ENCODE data around the gene NELL1.

Gene NELL1

GRCh38 chr11:21059879-21060278, 390.5 kb downstream of the NELL1 start:
- no peak overlapping the region for H2AK5ac ChIP-seq (ENCODE audit: low read length, severe bottlenecking)
- peaks cover 3% of the 10 kb centered on the region for H3K9me3 ChIP-seq (ENCODE audit: control insufficient read depth, low read length)
- no peaks in the 10 kb centered on the region for H3K27me3 ChIP-seq (ENCODE audit: control insufficient read depth in 1 of 2, insufficient read depth in 1 of 2, low read length in 2 of 2)
- no peak overlapping the region for H3K4me3 ChIP-seq (ENCODE audit: insufficient read depth in 1 of 2, low read depth in 1 of 2, low read length in 2 of 2)
- no peak overlapping the region for H3K4ac ChIP-seq (ENCODE audit: low read depth in 1 of 2, low read length in 2 of 2)
- H4K91ac ChIP-seq (ENCODE audit: low read length): no peak overlapping the region
- 50% methylated on average over 1 of the region's 2 CpGs for WGBS
- no peak overlapping the region for H4K8ac ChIP-seq (ENCODE audit: low read length)
- DNase-seq: no peak
- no peaks in the 10 kb centered on the region for H3K36me3 ChIP-seq (ENCODE audit: control insufficient read depth in 1 of 2, insufficient read depth in 2 of 2, low read depth in 1 of 2, low read length in 2 of 2)
- H2AFZ ChIP-seq (ENCODE audit: low read depth, low read length): no peak overlapping the region
- H3K18ac ChIP-seq (ENCODE audit: low read depth in 1 of 2, low read length in 2 of 2): no peak overlapping the region
- H2BK15ac ChIP-seq (ENCODE audit: low read depth, poor library complexity, severe bottlenecking): no peak overlapping the region
- no peak overlapping the region for H3K4me2 ChIP-seq (ENCODE audit: low read length, poor library complexity, severe bottlenecking)
- no peaks in the 10 kb centered on the region for H3K79me1 ChIP-seq (replicated peaks; ENCODE audit: low read length, poor library complexity, severe bottlenecking)
- no peak overlapping the region for H3K23ac ChIP-seq (ENCODE audit: low read length in 2 of 2)
- H3K4me1 ChIP-seq (ENCODE audit: control insufficient read depth, insufficient read depth, low read depth, low read length): no peaks in the 10 kb centered on the region
- no peak overlapping the region for H2BK120ac ChIP-seq (ENCODE audit: low read depth, low read length)
- no peak overlapping the region for H2BK12ac ChIP-seq (ENCODE audit: low read length in 2 of 2)
- no peak overlapping the region for H2BK5ac ChIP-seq (ENCODE audit: low read depth, low read length, poor library complexity, severe bottlenecking)
- H3K27ac ChIP-seq (ENCODE audit: low read length, poor library complexity, severe bottlenecking): no peak overlapping the region
- no peak overlapping the region for H3K14ac ChIP-seq (ENCODE audit: low read length in 2 of 2)
- H3K9ac ChIP-seq (ENCODE audit: low read length): no peak overlapping the region

- Histone ChIP-seq H3K9ac (ENCODE audit: low read length) (no peak overlapping the region), H3K23ac (ENCODE audit: low read length in 2 of 2) (no peak overlapping the region), H2BK15ac (ENCODE audit: low read depth, poor library complexity, severe bottlenecking) (no peak overlapping the region), H3K79me1 (replicated peaks; ENCODE audit: low read length, poor library complexity, severe bottlenecking) (no peaks in the 10 kb centered on the region), H3K4me1 (ENCODE audit: control insufficient read depth, insufficient read depth, low read depth, low read length) (no peaks in the 10 kb centered on the region), H3K4me2 (ENCODE audit: low read length, poor library complexity, severe bottlenecking) (no peak overlapping the region), H3K27me3 (ENCODE audit: control insufficient read depth in 1 of 2, insufficient read depth in 1 of 2, low read length in 2 of 2) (no peaks in the 10 kb centered on the region), H3K36me3 (ENCODE audit: control insufficient read depth in 1 of 2, insufficient read depth in 2 of 2, low read depth in 1 of 2, low read length in 2 of 2) (no peaks in the 10 kb centered on the region), H4K91ac (ENCODE audit: low read length) (no peak overlapping the region), H2BK12ac (ENCODE audit: low read length in 2 of 2) (no peak overlapping the region), H3K4ac (ENCODE audit: low read depth in 1 of 2, low read length in 2 of 2) (no peak overlapping the region), H3K9me3 (ENCODE audit: control insufficient read depth, low read length) (peaks cover 3% of the 10 kb centered on the region), H3K27ac (ENCODE audit: low read length, poor library complexity, severe bottlenecking) (no peak overlapping the region), H2BK5ac (ENCODE audit: low read depth, low read length, poor library complexity, severe bottlenecking) (no peak overlapping the region), H2AFZ (ENCODE audit: low read depth, low read length) (no peak overlapping the region), H2BK120ac (ENCODE audit: low read depth, low read length) (no peak overlapping the region), H3K4me3 (ENCODE audit: insufficient read depth in 1 of 2, low read depth in 1 of 2, low read length in 2 of 2) (peak overlapping the region in 1 of 2 experiments; percentile 16), H4K8ac (ENCODE audit: low read length) (no peak overlapping the region), H2AK5ac (ENCODE audit: low read length, severe bottlenecking) (no peak overlapping the region), H3K18ac (ENCODE audit: low read depth in 1 of 2, low read length in 2 of 2) (no peak overlapping the region), H3K14ac (ENCODE audit: low read length in 2 of 2) (no peak overlapping the region)
- no peak for DNase-seq
- 100% methylated on average over 1 of the region's 2 CpGs for WGBS
These were observed 396.6 kb downstream of the NELL1 start for GRCh38 chr11:21066030-21066429.

GRCh38 chr11:21068886-21069285, 399.5 kb downstream of the NELL1 start:
- no peak overlapping the region for H3K14ac ChIP-seq (ENCODE audit: low read length in 2 of 2)
- H3K23ac ChIP-seq (ENCODE audit: low read length in 2 of 2): no peak overlapping the region
- H3K9me3 ChIP-seq (ENCODE audit: control insufficient read depth, low read length): no peaks in the 10 kb centered on the region
- no peak overlapping the region for H3K9ac ChIP-seq (ENCODE audit: low read length)
- H2AK5ac ChIP-seq (ENCODE audit: low read length, severe bottlenecking): no peak overlapping the region
- no peak overlapping the region for H3K4me2 ChIP-seq (ENCODE audit: low read length, poor library complexity, severe bottlenecking)
- H2BK12ac ChIP-seq (ENCODE audit: low read length in 2 of 2): no peak overlapping the region
- no peaks in the 10 kb centered on the region for H3K36me3 ChIP-seq (ENCODE audit: control insufficient read depth in 1 of 2, insufficient read depth in 2 of 2, low read depth in 1 of 2, low read length in 2 of 2)
- no peak overlapping the region for H3K4ac ChIP-seq (ENCODE audit: low read depth in 1 of 2, low read length in 2 of 2)
- H2BK5ac ChIP-seq (ENCODE audit: low read depth, low read length, poor library complexity, severe bottlenecking): no peak overlapping the region
- H4K91ac ChIP-seq (ENCODE audit: low read length): no peak overlapping the region
- no peak overlapping the region for H2BK120ac ChIP-seq (ENCODE audit: low read depth, low read length)
- no peak overlapping the region for H3K18ac ChIP-seq (ENCODE audit: low read depth in 1 of 2, low read length in 2 of 2)
- H2BK15ac ChIP-seq (ENCODE audit: low read depth, poor library complexity, severe bottlenecking): no peak overlapping the region
- no peaks in the 10 kb centered on the region for H3K79me1 ChIP-seq (replicated peaks; ENCODE audit: low read length, poor library complexity, severe bottlenecking)
- no peaks in the 10 kb centered on the region for H3K27me3 ChIP-seq (ENCODE audit: control insufficient read depth in 1 of 2, insufficient read depth in 1 of 2, low read length in 2 of 2)
- DNase-seq: no peak
- H2AFZ ChIP-seq (ENCODE audit: low read depth, low read length): no peak overlapping the region
- WGBS: 25% methylated on average over 1 of the region's 3 CpGs
- H3K4me1 ChIP-seq (ENCODE audit: control insufficient read depth, insufficient read depth, low read depth, low read length): no peaks in the 10 kb centered on the region
- no peak overlapping the region for H3K27ac ChIP-seq (ENCODE audit: low read length, poor library complexity, severe bottlenecking)
- H4K8ac ChIP-seq (ENCODE audit: low read length): no peak overlapping the region
- no peak overlapping the region for H3K4me3 ChIP-seq (ENCODE audit: insufficient read depth in 1 of 2, low read depth in 1 of 2, low read length in 2 of 2)

- no peak overlapping the region for H3K14ac ChIP-seq (ENCODE audit: low read length in 2 of 2)
- WGBS: 67% methylated on average over 1 of the region's 5 CpGs
These were observed 400.5 kb downstream of the NELL1 start for GRCh38 chr11:21069909-21070308.

More at GRCh38 chr11:21069909-21070308, 400.5 kb downstream of the NELL1 start:
- no peak overlapping the region for H4K91ac ChIP-seq (ENCODE audit: low read length)
- H2BK15ac ChIP-seq (ENCODE audit: low read depth, poor library complexity, severe bottlenecking): no peak overlapping the region
- H3K27me3 ChIP-seq (ENCODE audit: control insufficient read depth in 1 of 2, insufficient read depth in 1 of 2, low read length in 2 of 2): no peaks in the 10 kb centered on the region
- H3K27ac ChIP-seq (ENCODE audit: low read length, poor library complexity, severe bottlenecking): no peak overlapping the region
- no peak overlapping the region for H4K8ac ChIP-seq (ENCODE audit: low read length)
- H3K23ac ChIP-seq (ENCODE audit: low read length in 2 of 2): no peak overlapping the region
- H3K4ac ChIP-seq (ENCODE audit: low read depth in 1 of 2, low read length in 2 of 2): no peak overlapping the region
- no peaks in the 10 kb centered on the region for H3K4me1 ChIP-seq (ENCODE audit: control insufficient read depth, insufficient read depth, low read depth, low read length)
- DNase-seq: no peak
- H3K4me2 ChIP-seq (ENCODE audit: low read length, poor library complexity, severe bottlenecking): no peak overlapping the region
- no peak overlapping the region for H3K9ac ChIP-seq (ENCODE audit: low read length)
- H3K79me1 ChIP-seq (replicated peaks; ENCODE audit: low read length, poor library complexity, severe bottlenecking): no peaks in the 10 kb centered on the region
- H2BK120ac ChIP-seq (ENCODE audit: low read depth, low read length): no peak overlapping the region
- no peak overlapping the region for H3K18ac ChIP-seq (ENCODE audit: low read depth in 1 of 2, low read length in 2 of 2)
- no peak overlapping the region for H2AK5ac ChIP-seq (ENCODE audit: low read length, severe bottlenecking)
- H2BK5ac ChIP-seq (ENCODE audit: low read depth, low read length, poor library complexity, severe bottlenecking): no peak overlapping the region
- H3K36me3 ChIP-seq (ENCODE audit: control insufficient read depth in 1 of 2, insufficient read depth in 2 of 2, low read depth in 1 of 2, low read length in 2 of 2): no peaks in the 10 kb centered on the region
- no peak overlapping the region for H2AFZ ChIP-seq (ENCODE audit: low read depth, low read length)
- H3K4me3 ChIP-seq (ENCODE audit: insufficient read depth in 1 of 2, low read depth in 1 of 2, low read length in 2 of 2): no peak overlapping the region
- H2BK12ac ChIP-seq (ENCODE audit: low read length in 2 of 2): no peak overlapping the region
- H3K9me3 ChIP-seq (ENCODE audit: control insufficient read depth, low read length): no peaks in the 10 kb centered on the region

Measured in mesenchymal stem cell (in vitro differentiated cells and primary cell).